ENCODE data around the gene SH3RF3. TPM values are rescaled to one million over a fixed set of nuclear protein-coding genes. Genes with fewer than 3 reads are reported as not detected.

The SH3RF3 gene
- polyA plus RNA-seq, 5 donors = 6.1 to 8.9 (median 7.3) TPM

DNA sequence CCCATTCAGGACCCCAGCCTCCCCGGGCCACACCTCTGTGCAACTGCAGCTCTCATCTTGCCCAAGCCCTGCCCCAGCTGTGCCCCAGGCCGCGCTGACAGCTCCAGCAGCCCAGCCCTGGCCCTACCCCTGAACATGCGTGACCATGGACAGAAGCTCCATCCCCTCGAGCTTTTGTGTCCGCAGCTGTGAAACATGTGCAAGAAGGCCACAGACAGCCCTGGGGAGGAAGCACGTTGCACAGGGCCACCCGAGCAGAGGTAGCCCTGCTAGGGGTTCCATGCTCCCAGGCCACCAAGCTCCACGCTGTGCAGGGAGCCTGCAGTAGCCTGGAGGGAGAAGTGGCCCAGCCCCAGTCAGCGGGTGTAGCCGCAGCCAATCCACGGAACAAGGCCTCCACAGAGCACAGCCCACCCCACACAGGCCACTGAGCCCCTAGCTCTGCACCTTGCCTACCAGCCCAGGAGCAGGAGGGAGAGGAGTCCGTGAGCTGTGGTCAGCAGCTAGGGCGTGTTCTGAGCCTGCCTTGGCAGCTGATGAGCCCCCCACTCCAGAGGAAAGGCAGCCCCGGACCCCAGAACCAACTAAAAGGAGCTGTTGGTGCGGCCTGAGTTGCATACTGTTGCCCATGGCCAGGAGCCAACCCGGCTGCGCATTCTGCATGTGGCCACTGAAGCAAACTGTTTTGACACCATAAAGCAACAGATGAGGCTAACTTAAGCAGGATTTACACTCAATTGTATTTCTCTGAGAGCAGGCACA, 300.7 kb downstream of the SH3RF3 start:
- no peak for DNase-seq

DNA sequence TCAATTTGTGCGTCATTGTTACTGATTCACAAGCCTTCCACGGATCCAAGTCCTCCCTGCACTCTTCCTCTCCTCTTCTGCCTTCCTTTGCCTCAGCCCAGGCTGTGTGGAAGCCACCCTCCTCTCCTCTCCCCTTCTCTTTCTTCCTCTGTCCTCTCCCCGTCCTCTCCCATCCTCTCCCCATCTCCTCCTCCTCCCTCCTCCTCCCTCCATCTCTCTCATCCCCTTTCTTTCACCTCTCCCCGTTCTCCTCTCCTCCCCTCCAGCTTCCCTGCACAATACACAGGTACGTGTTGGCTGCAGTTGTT, 301.3 kb downstream of the SH3RF3 start:
- DNase-seq = no peak

DNA sequence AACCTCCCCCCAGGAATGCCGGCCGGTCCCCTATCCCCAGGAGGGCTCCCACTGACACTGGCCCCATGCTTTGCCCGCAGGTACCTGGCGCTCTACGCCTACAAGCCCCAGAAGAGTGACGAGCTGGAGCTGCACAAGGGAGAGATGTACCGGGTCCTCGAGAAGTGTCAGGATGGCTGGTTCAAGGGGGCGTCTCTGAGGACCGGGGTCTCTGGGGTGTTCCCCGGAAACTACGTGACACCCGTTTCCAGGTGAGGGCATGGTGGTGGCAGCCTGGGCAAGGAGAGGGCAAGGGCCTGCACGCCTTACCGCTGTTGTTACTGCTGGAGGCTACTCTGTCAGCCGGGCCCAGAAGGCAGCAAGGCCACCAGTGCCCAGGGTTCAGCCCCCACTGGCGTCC, 303.4 kb downstream of the SH3RF3 start:
- DNase-seq = no peak

DNA sequence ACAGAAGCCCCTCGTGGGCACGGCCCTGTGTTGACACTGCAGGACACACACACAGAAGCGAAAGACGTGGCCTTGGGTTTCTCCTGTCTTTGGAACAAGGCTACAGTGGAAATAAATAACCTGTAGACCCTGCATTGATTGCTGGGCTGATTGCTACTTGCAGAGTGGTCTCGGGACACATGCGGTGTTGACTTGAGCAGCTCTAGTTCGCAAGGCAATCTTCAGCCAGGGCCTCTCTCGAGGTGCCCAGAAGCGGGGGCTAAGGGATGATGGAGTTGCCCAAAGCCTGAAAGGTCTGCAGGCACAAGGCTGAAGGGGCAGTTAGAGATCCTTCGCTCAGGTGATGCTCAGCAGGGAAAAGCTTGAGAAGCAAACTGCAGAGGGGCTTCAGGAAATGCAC, 304.5 kb downstream of the SH3RF3 start:
- no peak for DNase-seq

DNA sequence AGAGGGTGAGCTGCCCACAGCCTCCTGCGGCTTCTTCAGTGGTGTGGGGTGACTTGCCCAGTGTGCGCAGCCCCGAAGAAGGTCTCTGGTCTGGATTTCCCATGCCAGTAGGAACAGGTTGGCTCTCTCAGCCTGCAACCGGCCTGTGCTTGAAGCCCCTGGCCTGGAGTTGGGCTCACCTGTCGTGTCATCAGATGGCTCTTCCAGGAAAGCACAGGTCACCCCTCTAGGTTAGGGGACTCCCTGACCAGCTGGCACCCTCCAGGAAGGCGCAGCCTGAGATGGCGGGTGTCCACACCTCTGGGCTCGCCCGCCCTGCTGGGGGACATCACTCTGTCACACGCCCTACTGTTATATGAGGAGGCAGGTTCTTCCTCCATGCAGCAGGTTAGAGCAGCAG, 304.9 kb downstream of the SH3RF3 start:
- DNase-seq = no peak

DNA sequence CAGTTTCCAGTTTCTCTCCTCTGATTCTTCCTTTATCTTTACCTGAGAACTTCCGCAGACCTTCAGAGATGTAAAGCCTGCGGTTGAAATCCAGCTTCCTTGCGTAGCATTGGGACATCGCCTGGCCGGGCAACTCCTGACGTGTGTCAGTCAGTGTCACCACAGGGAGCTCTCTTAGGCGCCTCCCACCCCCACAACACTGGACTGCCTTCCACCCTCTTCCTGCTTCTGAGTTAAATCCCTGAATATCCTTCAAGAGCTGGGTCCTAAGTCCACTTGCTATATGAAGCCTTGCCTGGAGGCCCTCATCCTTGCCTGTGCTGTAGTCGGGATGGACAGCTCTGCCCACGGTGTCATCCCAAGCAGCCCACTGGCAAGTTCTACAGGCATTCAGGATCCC, 305.3 kb downstream of the SH3RF3 start:
- no peak for DNase-seq

DNA sequence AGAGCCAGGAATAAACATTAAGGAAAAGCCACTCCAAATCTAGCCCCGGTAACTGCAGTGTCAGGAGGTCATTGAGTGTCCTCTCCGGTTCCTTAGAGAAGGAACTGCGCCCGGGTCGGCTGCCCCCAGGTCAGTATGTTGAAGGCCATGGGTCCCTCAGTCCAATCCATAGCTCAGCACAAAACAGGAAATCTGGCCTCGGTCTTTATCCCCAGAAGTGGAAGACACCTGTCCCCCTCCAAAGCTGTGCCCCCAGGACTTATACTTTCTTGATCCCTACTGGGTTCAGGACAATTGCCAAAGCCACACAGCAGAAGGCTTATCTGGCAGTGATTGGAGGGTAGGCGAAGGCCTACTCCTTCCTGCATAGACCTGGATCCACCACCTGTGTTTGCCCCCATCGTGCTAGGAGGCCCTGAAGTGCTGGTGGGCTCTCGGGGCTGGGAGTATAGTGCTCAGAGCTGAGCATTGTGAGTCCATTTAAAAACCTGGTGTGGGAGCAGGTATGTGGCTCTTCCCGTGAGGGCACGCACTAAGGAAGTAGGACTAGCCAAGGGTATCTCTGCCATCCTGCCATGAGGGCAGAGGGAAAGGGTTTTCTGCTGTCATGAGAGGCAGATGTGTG, 306.2 kb downstream of the SH3RF3 start:
- DNase-seq = no peak

DNA sequence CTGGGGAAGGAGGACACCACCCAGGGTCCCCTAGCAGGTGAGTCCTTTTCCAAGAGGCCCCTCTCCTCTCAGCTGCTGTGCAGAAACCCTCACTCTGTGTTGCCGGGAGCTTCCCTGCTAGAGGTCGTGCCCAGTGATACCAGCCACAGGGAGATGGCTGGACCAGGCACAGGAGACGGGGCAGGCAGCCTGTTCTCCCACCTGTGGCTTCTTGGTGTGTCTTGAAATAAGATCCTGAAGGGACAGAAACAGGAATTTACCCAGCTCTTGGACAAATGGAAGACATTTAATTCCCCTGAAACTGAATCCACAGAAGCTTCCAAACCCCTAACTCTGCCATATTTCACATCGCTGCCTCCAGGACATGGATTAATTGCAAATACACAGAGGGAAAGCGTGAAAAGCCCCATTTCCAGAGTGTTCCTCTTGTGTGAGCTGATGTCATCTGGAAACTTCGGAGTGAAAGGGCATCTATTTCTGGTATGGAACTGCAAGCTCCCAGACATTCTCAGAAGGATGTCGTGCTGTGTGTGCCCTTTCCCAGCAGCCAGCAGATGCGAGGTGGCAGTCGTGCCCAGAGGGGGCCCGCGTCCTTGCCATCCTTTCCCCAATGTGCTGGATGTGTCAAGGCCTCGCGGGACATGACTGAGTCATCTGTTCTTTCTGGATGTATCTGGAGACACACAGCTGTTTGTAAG, 307.0 kb downstream of the SH3RF3 start:
- no peak for DNase-seq

DNA sequence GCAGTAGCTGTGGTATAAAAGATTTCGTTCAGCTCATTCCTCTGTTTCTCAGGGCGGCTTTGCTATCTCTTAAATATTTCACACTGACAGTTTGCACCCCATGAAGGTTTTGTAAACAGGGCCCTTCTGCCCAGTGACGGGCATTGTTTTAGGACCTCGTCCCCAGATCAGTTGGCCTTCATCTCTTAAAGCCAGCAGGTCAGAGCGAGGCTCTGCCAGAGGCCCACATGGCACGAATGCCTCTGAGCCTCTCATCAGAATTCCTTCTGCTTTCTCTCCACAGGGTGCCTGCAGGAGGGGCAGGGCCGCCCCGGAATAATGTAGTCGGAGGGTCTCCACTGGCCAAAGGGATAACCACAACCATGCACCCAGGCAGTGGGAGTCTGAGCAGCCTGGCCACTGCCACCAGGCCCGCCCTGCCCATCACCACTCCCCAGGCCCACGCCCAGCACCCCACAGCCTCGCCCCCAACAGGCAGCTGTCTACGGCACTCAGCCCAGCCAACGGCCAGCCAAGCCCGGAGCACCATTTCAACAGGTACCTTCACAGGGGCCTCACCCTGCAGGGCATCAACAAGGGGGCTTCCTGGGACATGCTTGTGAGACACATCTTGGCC, 307.7 kb downstream of the SH3RF3 start:
- DNase-seq = no peak

DNA sequence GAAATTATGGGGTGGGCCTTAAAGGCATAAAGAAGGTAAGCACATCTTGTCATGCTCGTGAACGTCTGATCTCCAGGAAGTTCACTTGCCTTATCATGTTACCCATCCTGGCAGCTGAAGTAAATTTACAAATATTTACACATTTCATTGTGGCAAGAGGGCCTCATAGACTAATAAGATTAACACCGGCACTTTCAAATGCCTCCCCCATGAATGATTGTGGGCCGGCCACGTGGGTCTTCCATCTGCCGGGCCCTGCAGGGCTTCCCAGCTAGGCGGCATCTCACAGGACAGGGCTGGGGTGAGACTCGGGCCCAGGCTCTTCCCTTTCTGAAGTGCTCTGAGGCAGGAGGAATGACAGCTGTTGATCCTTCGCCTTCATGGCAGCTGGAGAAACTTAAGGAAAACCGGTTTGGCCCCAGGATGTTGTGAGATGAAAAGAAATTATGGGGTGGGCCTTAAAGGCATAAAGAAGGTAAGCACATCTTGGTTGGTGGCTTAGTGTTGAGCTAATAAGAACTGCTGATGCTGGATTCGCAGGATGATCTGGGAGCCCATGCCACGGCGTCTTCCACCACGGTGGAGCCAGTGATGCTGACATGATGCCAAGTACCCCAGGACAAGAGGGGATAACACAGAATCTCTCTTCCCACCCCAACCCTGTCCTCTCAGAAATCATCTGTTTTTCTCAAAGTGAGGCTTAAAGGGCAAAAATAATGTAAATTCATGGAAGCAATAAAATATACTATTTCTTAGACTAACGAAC, 308.5 kb downstream of the SH3RF3 start:
- DNase-seq = no peak

DNA sequence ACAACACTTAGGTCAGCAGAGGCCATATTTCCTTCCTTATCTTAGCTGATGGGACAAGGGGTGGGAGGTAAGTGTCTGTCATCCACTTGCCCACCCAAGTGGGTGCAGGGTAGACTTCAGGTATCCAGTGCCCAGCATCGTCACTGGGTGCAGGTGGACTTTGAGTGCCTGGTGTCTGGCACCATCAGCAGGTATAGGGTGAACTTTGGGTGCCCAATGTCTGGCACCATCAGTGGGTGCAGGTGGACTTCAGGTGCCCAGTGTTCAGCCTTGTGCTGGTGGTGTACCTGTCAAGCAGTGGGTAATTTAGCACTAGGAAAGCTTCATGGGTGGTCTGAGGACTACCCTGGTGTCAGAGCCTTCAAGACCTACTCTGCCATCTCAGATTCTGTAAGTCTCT, 309.1 kb downstream of the SH3RF3 start:
- no peak for DNase-seq

DNA sequence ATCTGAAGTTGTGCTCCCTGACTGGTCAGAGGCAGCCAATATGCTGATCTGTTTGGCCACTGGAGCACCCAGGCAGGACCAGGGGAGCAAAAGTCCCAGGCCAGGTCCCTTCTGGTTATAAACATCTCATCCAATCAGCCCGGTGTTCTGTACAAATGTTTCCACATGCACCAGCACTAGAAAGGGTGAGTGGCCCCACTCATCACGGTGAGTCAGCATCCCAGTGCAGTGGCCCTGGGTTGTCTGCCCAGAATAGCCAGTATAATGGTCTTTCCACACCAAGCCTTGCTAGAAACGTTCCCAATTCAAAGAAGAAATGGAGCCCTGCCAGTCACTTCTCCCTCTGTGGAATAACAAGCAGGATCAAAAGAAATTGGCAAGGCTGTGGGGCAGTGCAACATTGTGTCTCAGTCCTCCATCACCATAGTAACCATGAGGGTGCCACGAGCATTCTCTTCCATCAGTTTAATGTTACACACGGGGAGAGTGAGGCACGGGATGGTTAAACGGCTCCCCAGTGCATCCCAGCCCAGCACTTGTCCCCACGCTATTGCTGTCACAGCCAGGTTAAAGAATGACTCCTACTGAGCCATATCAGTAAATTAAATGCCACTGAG, 309.9 kb downstream of the SH3RF3 start:
- no peak for DNase-seq

DNA sequence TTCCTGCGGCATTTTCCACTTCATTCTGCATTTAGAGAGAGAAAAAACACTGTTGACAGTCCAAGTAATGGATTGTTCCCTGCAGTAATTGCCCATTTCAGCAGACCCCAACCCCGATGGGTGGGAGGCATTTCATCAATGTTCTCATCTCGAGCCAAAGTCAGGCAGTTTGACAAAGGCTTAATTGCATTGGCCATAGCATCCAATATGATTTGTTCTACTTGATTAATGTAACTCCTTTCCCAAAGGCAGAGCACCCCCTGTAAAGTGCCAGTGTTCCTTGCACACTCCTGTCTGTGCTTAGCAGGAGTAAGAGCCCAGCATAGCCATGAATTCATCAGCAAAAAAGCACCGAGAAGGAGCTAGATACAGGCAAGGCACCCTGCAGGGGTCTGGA, 310.4 kb downstream of the SH3RF3 start:
- no peak for DNase-seq

DNA sequence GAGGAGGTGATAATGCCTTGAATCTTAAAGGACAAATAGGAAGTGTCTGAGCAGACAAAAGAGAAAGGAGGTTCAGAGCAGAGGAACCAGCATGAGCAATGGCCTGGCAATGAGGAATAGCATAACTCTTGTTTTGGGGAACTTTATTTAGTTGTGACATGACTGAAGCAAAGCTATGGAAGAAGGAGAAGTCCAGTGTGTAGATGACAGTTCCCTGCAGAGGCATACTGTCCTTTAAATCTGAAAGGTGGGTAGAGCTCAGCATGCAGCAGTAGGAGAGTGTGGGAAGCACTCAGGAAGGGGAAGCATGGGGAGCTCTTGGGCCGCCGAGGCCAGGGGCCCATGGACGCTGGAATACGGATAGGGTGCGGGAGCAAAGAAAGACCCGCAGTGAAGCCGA, 311.0 kb downstream of the SH3RF3 start:
- DNase-seq = no peak

DNA sequence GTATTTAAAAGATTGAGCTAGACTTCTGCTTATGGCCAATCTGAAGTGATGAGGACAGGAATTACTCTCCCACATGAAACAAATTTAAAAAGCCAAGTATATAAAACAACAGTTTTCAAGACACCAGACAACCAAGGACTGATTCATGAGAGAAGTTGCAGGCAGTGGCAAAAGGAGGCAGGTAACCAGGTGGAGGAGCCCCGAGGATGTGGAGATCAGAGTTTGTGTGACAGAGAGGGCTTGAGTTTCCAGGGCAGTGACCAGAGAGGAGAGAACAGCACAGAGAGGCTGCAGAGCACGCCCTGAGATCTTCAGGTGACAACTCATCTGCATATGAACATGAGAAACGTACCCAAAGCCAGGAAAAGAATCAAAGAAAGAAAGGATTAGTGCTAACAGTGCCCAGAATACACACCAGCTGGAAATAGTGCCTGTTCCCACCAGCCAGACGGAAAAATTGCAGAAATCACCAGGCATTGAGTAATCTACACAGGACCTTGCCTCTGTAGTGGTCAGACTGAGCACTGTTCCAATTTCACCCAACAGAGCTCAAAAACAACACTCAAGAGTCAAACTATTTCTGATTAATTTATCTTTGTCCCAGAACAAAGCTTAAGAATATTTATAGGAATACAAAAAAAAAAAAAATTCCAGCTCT, 311.6 kb downstream of the SH3RF3 start:
- DNase-seq = no peak

DNA sequence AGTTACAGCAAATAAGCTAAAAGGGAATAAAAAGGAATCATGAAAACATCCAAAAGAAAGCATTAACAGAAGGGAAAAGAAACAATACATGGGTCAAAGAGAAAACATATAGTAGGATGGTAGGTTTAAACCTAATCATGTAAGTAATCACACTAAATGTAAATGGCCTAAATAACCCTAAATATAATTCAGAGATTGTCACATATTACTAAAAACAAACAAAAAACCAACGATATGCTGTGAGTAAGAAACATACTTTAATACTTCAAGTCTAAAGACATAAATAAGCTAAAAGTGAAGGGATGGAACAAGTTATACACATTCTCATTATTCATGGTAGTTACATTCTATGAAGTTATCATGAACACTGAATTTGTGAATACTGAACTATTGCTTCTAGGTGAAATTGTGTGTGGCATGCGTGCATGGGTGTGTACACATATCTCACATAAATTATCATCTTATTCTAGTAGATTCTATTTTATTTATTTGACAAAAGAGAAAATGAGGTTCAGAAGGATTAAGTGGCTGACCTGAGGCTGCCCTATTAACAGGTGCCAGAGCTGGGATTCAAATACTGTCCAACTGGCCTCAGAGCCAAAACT, 313.8 kb downstream of the SH3RF3 start:
- no peak for DNase-seq

DNA sequence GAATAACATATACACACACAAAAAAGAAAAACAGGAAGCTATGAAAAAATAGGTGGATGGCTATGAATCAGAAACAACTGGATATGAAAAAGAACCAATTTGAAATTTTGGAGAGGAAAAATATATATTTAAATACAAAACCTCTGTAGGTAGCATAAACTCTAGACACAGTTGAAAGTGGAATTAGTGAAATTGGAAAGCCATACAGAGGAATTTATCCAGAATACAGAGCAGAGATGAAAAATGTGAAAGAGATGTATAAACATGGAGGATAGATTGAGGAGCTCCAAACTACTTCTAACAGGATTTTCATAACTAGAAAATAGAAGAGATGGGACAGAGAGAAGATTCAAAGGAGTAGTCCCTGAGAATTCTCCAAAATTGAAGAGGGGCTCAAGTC, 315.9 kb downstream of the SH3RF3 start:
- no peak for DNase-seq

DNA sequence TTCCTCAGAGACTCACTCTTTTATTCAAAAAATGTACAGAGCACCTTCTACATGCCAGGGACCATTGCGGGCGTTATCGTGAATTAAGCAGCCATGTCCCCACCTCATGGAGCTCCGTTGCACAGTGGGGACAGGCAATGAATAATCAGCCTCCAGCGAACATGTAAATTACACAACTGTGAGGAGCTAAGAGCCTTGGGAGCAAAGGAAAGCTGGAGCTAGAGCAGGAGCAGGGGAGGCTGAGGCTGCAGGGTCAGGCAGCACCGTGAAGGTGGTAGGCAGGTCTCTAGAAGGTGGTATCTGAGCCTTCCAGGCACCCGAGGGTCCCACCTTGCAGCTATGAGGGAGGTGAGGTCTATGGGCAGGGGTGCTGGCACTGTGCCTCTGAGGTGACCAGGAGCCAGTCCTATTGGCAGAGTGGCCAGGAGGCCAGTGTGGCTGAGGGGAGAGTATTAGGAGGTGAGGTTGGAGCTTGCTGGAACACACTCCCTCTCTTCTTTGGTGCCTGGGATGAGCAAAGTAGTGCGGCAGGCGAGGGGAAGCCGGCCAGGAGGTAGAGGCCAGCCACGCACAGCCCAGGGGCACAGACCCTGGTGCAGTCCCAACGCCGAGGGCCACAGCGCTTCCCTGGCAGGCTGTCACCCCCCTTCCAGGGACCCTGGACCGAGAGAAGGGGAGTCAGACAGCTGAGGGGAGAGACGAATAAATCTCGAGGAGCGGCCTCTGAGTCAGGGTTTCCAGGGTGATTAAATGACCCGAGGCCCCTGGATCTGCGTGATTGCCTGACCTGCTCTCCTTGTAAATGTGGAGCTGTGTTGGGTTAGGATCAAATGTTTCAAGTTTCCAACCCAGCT, 317.5 kb downstream of the SH3RF3 start:
- no peak for DNase-seq

DNA sequence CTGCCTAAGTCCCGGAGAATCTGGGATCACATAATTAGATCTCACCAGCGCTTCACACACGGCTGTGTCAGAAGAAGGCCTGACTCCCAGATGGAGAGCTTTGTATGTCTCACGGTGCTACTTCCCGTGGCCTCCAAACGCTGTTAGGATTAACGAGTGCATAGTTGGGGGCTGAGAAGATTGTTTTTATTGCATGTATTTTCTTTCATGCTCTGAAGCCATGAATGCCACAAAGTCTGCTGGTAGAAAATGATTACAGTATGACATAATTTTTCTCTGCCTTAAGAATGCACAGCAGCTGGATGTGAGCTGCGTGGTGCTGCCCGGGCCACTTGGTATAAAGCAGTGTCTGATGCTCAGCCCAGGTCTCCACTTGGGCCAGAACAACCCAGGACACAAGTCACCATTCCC, 318.3 kb downstream of the SH3RF3 start:
- peak in 1 of 2 donors; percentile 15 for DNase-seq

DNA sequence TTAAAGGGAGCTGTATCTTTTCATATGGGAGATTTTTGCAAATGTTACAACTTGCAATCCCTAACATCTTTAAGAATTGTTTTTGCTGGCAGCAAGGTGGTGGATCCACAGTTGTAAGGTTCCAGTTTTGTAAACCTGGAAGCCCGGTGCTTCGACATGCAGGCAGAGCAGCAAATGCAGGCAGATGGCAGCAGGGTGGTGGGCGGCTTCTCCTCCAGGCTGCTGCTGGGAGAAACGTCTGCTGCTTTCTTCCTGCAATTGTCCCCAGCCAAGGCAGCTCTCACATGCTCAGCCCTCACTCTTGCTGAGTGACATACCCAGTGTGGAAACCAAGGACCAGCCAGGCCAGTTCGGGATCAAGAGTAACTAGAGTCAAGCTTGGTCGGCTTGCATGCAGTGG, 318.8 kb downstream of the SH3RF3 start:
- DNase-seq = no peak

Measured in right lung (tissue), 5 donors.